Measurements from ENCODE around the gene ZNF524. TPM values are rescaled to one million over a fixed set of nuclear protein-coding genes. Genes with fewer than 3 reads are reported as not detected.

The ZNF524 gene
- total RNA-seq, 4 donors from 2014 or later = 23.1 to 35.0 (median 27.0) TPM

DNA sequence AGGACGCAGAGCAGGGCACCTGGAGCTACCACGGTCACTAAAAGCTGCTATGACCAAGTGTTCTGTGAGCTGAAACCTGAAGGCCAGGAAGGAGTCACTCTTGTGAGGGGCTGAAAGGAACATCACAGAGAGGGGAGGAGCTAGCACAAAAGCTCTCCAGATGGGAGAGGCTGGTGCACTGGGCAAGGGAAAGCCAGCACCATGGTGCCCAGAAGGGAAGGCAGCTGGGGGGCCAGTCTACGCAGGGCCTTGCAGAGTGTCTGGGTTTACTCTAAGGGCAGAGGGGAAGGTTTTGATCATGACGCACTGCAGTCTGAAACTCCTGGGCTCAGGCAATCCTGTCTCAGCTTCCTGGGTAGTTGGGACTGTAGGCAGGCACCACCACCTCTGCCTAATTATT is 36.6 kb downstream of the ZNF524 start:
- Histone ChIP-seq H3K4me1 (peaks cover 0 to 78% (median 35%) of the 10 kb centered on the region in 4 donors), H3K27ac (no peak overlapping the region), H3K9me3 (no peaks in the 10 kb centered on the region), H3K27me3 (no peaks in the 10 kb centered on the region), H3K4me3 (peak overlapping the region in 1 of 4 donors; percentile 5), H3K36me3 (peaks cover 0 to 5% (median 0%) of the 10 kb centered on the region in 3 donors)
- WGBS, 2 donors = 86 to 89% methylated on average over 4 of the region's 4 CpGs
- DNase-seq (ENCODE audit: low spot score in 2 of 2) = no peak
- TF ChIP-seq POLR2A (IDR thresholded peaks at IDR 0.05) = no peak
- TF ChIP-seq, protein P1, sequence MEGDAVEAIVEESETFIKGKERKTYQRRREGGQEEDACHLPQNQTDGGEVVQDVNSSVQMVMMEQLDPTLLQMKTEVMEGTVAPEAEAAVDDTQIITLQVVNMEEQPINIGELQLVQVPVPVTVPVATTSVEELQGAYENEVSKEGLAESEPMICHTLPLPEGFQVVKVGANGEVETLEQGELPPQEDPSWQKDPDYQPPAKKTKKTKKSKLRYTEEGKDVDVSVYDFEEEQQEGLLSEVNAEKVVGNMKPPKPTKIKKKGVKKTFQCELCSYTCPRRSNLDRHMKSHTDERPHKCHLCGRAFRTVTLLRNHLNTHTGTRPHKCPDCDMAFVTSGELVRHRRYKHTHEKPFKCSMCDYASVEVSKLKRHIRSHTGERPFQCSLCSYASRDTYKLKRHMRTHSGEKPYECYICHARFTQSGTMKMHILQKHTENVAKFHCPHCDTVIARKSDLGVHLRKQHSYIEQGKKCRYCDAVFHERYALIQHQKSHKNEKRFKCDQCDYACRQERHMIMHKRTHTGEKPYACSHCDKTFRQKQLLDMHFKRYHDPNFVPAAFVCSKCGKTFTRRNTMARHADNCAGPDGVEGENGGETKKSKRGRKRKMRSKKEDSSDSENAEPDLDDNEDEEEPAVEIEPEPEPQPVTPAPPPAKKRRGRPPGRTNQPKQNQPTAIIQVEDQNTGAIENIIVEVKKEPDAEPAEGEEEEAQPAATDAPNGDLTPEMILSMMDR (IDR thresholded peaks at IDR 0.05) = no peak
- no peak for TF ChIP-seq EP300 (IDR thresholded peaks at IDR 0.05)

DNA sequence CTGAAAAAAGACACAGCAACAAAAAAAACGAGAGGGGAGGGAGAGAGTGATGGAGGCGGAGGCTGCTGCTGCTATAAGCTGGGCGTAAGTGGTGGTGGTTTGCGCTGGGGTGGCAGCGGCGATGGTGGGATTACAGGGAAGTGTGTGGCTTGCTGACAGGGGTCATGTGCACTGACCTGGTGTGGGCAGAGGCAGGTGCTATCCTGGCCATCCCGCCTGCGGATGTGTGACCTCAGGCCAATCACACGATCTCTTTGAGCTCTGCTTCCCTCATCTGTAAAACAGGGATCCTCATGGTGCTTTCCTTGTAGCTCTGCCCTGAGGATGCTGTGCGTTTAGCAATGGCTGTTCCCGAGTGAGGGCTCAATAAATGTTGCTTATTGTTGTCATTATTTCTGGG is 37.4 kb downstream of the ZNF524 start:
- no peaks in the 10 kb centered on the region for H3K9me3 ChIP-seq
- 68 to 71% methylated on average over 11 of the region's 11 CpGs for WGBS, 2 donors
- H3K27me3 ChIP-seq = no peaks in the 10 kb centered on the region
- no peak overlapping the region for H3K27ac ChIP-seq
- H3K4me3 ChIP-seq = no peak overlapping the region
- H3K36me3 ChIP-seq = peaks cover 0 to 5% (median 0%) of the 10 kb centered on the region in 3 donors
- TF ChIP-seq POLR2A (IDR thresholded peaks at IDR 0.05) (no peak), EP300 (IDR thresholded peaks at IDR 0.05) (no peak)
- TF ChIP-seq, protein P1 (IDR thresholded peaks at IDR 0.05) = no peak
- H3K4me1 ChIP-seq = peaks cover 0 to 79% (median 41%) of the 10 kb centered on the region in 4 donors
- no peak for DNase-seq (ENCODE audit: low spot score in 2 of 2)

DNA sequence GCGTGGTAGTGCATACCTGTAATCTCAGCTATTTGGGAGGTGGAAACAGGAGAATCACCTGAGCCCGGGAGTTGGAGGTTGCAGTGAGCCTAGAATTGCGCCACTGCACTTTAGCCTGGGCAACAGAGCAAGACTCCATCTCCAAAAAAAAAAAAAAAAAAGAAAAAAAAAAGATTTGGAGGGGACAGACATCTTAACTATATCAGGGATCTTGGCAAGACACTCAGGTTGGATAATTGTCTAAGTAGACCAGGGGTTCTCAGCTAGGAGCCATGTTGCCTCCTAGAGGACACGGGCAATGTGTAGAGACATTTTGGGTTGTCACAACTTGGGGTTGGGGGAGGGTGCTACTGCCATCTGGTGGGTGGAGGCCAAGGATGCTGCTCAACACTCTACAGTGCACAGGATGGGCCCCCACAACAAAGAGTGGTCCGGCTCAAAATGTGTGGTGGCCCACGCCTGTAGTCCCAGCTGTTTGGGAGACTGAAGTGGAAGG is 38.8 kb downstream of the ZNF524 start:
- 74 to 80% methylated on average over 6 of the region's 6 CpGs for WGBS, 2 donors
- H3K27me3 ChIP-seq = no peaks in the 10 kb centered on the region
- no peak overlapping the region for H3K4me3 ChIP-seq
- H3K4me1 ChIP-seq = peaks cover 0 to 84% (median 48%) of the 10 kb centered on the region in 4 donors
- H3K27ac ChIP-seq = peak overlapping the region in 1 of 4 donors; percentile 98
- H3K9me3 ChIP-seq = no peaks in the 10 kb centered on the region
- DNase-seq (ENCODE audit: low spot score in 2 of 2) = no peak
- TF ChIP-seq, protein P1 (IDR thresholded peaks at IDR 0.05) = peak in 2 of 5 experiments; percentile 20 to 29
- TF ChIP-seq POLR2A (IDR thresholded peaks at IDR 0.05) = no peak
- H3K36me3 ChIP-seq = peaks cover 0 to 5% (median 0%) of the 10 kb centered on the region in 3 donors

DNA sequence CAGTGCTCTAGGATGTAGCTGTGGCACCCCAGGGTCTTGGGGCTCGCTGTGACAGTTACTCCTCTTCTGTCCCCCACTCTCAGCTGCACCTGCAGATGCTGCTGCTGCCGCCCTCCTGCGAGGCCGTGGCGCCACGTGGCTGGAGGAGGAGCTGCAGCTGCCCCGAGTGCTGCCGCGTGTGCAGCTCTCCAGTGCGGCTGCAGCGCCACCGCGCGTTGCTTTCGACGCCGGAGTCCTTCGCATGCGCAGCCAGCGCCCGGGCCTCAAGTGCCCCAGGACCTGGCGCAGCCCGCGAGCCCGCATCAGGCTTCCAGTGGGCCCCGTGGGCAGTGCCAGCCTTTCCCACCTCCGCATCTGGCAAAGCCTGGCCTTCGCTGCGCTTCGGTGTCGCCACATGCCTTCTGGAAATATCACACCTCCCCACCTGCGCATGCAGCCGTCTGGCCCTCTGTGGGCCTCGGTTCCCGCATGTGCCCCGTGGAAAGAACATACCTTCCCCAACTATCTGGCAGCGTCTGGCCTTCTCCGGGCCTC is 40.0 kb downstream of the ZNF524 start:
- Histone ChIP-seq H3K27ac (peak overlapping the region; percentile 95 to 98 (median 98)), H3K27me3 (no peaks in the 10 kb centered on the region), H3K36me3 (peaks cover 0 to 12% (median 0%) of the 10 kb centered on the region in 3 donors), H3K4me1 (peaks cover 0 to 91% (median 57%) of the 10 kb centered on the region in 4 donors), H3K4me3 (peak overlapping the region; percentile 62 to 93 (median 90)), H3K9me3 (no peaks in the 10 kb centered on the region)
- WGBS, 2 donors = 17 to 24% methylated on average over 5 to 19 of the region's 38 CpGs
- peak in 1 of 2 donors; percentile 35 for DNase-seq (ENCODE audit: low spot score in 2 of 2)
- TF ChIP-seq, protein P1 (IDR thresholded peaks at IDR 0.05) = peak; percentile 28 to 65 (median 49)
- no peak for TF ChIP-seq EP300 (IDR thresholded peaks at IDR 0.05)

DNA sequence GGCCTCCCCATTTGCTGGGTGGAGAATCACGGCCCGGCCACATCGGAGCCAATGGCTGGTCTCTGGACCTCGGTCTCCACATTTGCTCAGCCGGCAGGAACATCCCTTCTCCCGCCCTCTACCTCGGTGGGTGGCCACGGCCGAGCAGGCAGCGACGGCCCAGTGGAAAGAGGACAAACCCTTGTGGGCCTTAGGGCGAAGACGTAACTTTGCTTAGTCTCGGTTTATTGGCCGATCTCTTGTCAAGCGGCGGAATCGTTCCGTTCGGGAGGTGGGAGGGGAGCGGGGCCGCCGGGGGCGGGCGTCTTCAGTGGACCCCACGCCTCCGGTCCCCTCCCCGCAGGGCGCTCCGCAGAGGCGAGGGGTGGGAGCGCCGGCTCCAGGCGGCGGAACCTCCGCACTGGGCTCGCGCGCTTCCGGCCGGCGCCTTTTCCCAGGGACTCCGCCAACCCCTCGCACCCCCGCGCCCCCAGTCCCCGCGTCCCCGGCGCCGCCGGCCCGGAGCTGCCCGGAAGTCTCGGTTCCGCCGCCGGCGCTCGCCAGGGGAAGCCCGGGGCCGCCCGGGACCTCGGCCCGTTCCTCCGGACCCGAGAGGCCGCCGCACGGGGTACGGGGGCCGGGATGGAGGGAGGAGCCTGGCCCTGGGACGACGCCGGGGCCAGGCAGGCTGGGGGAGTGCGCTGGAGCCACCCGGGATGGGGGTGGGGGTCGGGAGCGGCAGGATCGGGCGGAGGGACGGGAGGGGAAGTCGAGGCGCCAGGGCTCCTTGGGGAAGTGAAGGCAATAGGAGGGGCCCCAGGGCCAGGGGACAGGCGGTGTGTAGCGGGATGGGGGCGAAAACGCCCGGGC is 40.7 kb downstream of the ZNF524 start, which contains the start of gene ZNF580:
TSS of gene ZNF580 (plus strand) at position 426 of the 849 bp plus-strand sequence. CDS start 1,507 bp downstream, outside the sequence.
- Histone ChIP-seq H3K27ac (peak within 1 kb of the TSS; percentile 95 to 98 (median 98)), H3K4me1 (peaks cover 0 to 89% (median 53%) of the 10 kb centered on the region in 4 donors), H3K36me3 (peaks cover 0 to 19% (median 0%) of the 10 kb centered on the region in 3 donors), H3K27me3 (no peaks in the 10 kb centered on the region), H3K9me3 (no peaks in the 10 kb centered on the region), H3K4me3 (peak within 1 kb of the TSS; percentile 62 to 93 (median 90))
- 0 to 2% methylated on average over 42 to 49 of the region's 89 CpGs for WGBS, 2 donors
- TF ChIP-seq EP300 (IDR thresholded peaks at IDR 0.05) = peak in 1 of 2 donors; percentile 48
- peak in 1 of 2 donors; percentile 14 for TF ChIP-seq POLR2A (IDR thresholded peaks at IDR 0.05)
- TF ChIP-seq, protein P1 (IDR thresholded peaks at IDR 0.05) = no peak
- DNase-seq (ENCODE audit: low spot score in 2 of 2) = peak in 1 of 2 donors; percentile 25

Measured in tibial nerve (tissue), 4 donors.